ENCODE results near the gene PLAC8L1. TPM values are rescaled to one million over a fixed set of nuclear protein-coding genes. Genes with fewer than 3 reads are reported as not detected.

The PLAC8L1 gene
- total and polyA plus RNA-seq, 9 donors, result 0.18 to 1.3 (median 0.50) TPM

DNA sequence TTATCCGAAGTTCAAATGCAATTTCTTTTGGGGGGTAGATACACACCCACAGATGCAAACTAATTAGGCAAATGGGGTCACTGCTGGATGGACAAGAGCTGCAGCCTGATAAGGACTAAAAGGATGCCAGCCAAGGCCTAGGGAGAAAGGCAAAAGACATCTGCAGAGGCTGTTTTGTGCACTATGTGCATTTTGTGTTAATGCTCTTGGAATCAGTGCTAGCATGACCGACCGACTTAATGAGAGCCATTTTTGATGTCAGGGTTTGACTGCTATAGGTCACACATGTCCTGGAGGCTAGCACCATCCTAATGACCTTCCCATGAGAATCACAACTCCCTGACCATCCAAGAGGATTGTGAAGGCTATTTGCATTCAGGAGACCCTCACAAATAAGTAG is 34.6 kb downstream of the PLAC8L1 start:
- no peak for DNase-seq
- Histone ChIP-seq H3K4me3 (ENCODE audit: low read length) (no peak overlapping the region), H3K36me3 (ENCODE audit: control insufficient read depth, insufficient read depth, low read length) (no peaks in the 10 kb centered on the region), H3K27me3 (ENCODE audit: control insufficient read depth, insufficient read depth, low read length) (peaks cover 19% of the 10 kb centered on the region), H3K4me1 (ENCODE audit: control insufficient read depth, insufficient read depth, low read length) (peaks cover 23% of the 10 kb centered on the region), H3K9me3 (replicated peaks; ENCODE audit: control insufficient read depth, low read depth, low read length) (no peaks in the 10 kb centered on the region), H3K27ac (ENCODE audit: low read length) (no peak overlapping the region)
- no CpG with 5 or more reads among the region's 3 CpGs for WGBS (ENCODE audit: insufficient coverage)

- no peaks in the 10 kb centered on the region for H3K9me3 ChIP-seq (replicated peaks; ENCODE audit: control insufficient read depth, low read depth, low read length)
- H3K27me3 ChIP-seq (ENCODE audit: control insufficient read depth, insufficient read depth, low read length), result peaks cover 23% of the 10 kb centered on the region
- H3K36me3 ChIP-seq (ENCODE audit: control insufficient read depth, insufficient read depth, low read length), result no peaks in the 10 kb centered on the region
- H3K4me3 ChIP-seq (ENCODE audit: low read length), result no peak overlapping the region
- DNase-seq, result no peak
- WGBS (ENCODE audit: insufficient coverage), result 90% methylated on average over 2 of the region's 2 CpGs
- peaks cover 23% of the 10 kb centered on the region for H3K4me1 ChIP-seq (ENCODE audit: control insufficient read depth, insufficient read depth, low read length)
- no peak overlapping the region for H3K27ac ChIP-seq (ENCODE audit: low read length)
These were observed 35.6 kb downstream of the PLAC8L1 start for GRCh38 chr5:146069780-146070099.

DNA sequence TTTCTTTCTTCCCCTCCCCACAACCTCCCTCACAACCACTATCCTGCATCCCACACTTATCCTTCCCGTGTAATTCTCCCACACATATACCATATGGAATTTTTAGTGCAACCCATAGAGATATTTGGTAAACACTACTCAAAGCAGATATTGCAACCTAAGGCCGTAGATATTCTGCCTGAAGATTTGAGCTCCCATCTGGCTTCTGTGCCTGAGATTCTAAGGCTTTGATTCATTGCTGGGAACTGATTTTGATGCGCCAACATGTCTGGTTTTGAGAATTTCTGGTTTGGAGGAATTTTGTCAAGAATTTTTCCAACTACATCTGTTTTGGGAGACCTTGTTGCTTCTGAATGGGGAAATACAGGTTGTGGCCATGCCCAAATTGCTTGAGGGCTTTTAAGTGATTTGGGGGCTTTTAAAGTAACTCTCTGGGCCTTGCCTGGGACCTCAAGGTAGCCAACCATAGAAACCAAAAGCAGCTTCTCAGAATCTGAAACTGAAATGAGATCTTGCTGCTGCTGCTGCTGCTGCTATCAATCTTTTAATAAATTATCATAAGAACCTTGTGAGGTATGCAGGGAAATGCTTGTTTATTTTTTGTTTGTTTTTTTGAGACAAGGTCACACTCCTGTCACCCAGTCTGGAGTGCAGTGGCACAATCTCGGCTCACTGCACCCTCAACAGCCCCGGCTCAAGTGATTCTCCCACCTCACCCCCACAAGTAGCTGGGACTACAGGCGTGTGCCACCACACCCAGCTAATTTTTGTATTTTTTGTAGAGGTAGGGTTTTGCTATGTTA is 36.2 kb downstream of the PLAC8L1 start:
- 58% methylated on average over 2 of the region's 6 CpGs for WGBS (ENCODE audit: insufficient coverage)
- Histone ChIP-seq H3K36me3 (ENCODE audit: control insufficient read depth, insufficient read depth, low read length) (no peaks in the 10 kb centered on the region), H3K4me3 (ENCODE audit: low read length) (no peak overlapping the region), H3K27ac (ENCODE audit: low read length) (peak overlapping the region; percentile 13), H3K9me3 (replicated peaks; ENCODE audit: control insufficient read depth, low read depth, low read length) (no peaks in the 10 kb centered on the region), H3K27me3 (ENCODE audit: control insufficient read depth, insufficient read depth, low read length) (peaks cover 22% of the 10 kb centered on the region), H3K4me1 (ENCODE audit: control insufficient read depth, insufficient read depth, low read length) (peaks cover 23% of the 10 kb centered on the region)
- DNase-seq, result no peak

DNA sequence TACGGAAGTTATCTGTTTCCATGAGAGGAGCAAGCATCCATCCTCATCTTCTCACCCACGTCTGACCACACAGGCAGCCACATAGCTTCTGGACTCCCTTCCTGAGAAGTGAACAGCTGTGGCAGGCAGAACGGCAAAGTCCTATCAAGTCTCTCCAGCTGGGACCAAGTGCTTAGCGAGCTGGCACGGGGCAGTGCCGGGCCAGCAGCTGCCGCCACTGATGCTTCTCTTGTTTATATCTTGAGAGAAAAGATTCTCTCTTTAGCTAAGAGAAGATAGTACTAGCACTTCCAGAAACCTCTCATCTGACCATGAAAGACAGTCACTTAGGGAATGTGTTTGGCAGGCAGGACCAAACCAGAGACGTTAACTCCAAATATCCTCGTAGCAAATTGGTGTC is 37.2 kb downstream of the PLAC8L1 start:
- 29% methylated on average over 2 of the region's 9 CpGs for WGBS (ENCODE audit: insufficient coverage)
- H3K27ac ChIP-seq (ENCODE audit: low read length), result peak overlapping the region; percentile 32
- no peaks in the 10 kb centered on the region for H3K9me3 ChIP-seq (replicated peaks; ENCODE audit: control insufficient read depth, low read depth, low read length)
- peaks cover 20% of the 10 kb centered on the region for H3K27me3 ChIP-seq (ENCODE audit: control insufficient read depth, insufficient read depth, low read length)
- no peaks in the 10 kb centered on the region for H3K36me3 ChIP-seq (ENCODE audit: control insufficient read depth, insufficient read depth, low read length)
- peak; percentile 94 for DNase-seq
- H3K4me3 ChIP-seq (ENCODE audit: low read length), result no peak overlapping the region
- H3K4me1 ChIP-seq (ENCODE audit: control insufficient read depth, insufficient read depth, low read length), result peaks cover 23% of the 10 kb centered on the region

GRCh38 chr5:146066968-146067367 is 38.4 kb downstream of the PLAC8L1 start:
- Histone ChIP-seq H3K36me3 (ENCODE audit: control insufficient read depth, insufficient read depth, low read length) (no peaks in the 10 kb centered on the region), H3K9me3 (replicated peaks; ENCODE audit: control insufficient read depth, low read depth, low read length) (no peaks in the 10 kb centered on the region), H3K27ac (ENCODE audit: low read length) (no peak overlapping the region), H3K4me1 (ENCODE audit: control insufficient read depth, insufficient read depth, low read length) (peaks cover 21% of the 10 kb centered on the region), H3K4me3 (ENCODE audit: low read length) (no peak overlapping the region), H3K27me3 (ENCODE audit: control insufficient read depth, insufficient read depth, low read length) (peaks cover 22% of the 10 kb centered on the region)
- DNase-seq, result no peak
- 97% methylated on average over 7 of the region's 8 CpGs for WGBS (ENCODE audit: insufficient coverage)

DNA sequence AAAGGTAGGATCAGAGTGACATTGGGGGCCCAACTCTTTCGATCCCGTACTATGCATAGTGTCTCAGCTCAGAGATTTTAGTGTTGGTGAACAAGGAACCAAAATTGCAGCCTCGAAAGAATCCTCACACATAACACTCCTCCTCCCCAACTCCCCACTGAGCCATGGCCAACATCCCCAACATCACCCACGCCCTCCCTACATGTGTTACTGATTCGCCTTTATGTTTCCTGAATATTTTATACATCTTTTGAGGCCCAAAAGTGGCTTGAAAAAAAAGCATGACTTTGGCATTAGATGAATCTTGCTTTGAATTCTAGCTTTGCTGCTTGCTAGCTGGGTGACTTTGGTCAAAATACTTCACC is 45.2 kb downstream of the PLAC8L1 start:
- no peaks in the 10 kb centered on the region for H3K36me3 ChIP-seq (ENCODE audit: control insufficient read depth, insufficient read depth, low read length)
- H3K27ac ChIP-seq (ENCODE audit: low read length), result no peak overlapping the region
- H3K27me3 ChIP-seq (ENCODE audit: control insufficient read depth, insufficient read depth, low read length), result peaks cover 14% of the 10 kb centered on the region
- no peaks in the 10 kb centered on the region for H3K9me3 ChIP-seq (replicated peaks; ENCODE audit: control insufficient read depth, low read depth, low read length)
- H3K4me1 ChIP-seq (ENCODE audit: control insufficient read depth, insufficient read depth, low read length), result peaks cover 4% of the 10 kb centered on the region
- WGBS (ENCODE audit: insufficient coverage), result 83% methylated on average over 2 of the region's 5 CpGs
- H3K4me3 ChIP-seq (ENCODE audit: low read length), result no peak overlapping the region
- DNase-seq, result no peak

DNA sequence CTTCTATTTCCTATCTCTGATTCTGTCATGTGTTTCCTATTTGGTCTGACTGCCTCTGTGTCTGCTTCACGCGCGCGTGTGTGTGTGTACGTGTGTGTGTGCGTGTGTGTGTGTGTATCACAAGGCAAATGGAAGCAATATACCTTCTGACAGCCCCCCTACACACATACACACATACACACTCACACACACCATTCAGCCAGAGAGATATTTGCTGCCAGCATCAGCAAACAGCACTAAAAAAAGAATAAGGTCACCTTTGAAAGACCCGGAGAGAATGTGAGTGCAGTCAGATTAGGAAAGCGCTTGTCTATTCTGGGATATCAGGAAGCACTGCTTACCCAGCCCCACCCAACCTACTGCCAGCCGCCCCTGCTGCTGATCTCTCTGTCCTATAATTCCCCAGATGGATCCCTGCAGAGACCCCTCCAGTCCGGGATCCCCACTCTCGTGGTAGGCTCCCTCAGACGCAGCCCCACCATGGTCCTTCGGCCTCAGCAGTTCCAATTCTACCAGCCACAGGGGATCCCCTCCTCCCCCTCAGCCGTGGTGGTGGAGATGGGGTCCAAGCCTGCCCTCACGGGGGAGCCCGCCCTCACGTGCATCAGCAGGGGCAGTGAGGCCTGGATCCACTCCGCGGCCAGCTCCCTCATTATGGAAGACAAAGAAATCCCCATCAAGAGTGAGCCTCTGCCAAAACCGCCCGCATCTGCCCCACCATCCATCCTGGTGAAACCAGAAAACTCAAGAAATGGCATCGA is 45.7 kb downstream of the PLAC8L1 start:
- 76% methylated on average over 14 of the region's 22 CpGs for WGBS (ENCODE audit: insufficient coverage)
- H3K4me1 ChIP-seq (ENCODE audit: control insufficient read depth, insufficient read depth, low read length), result peaks cover 4% of the 10 kb centered on the region
- no peak for DNase-seq
- H3K27ac ChIP-seq (ENCODE audit: low read length), result no peak overlapping the region
- H3K27me3 ChIP-seq (ENCODE audit: control insufficient read depth, insufficient read depth, low read length), result peaks cover 14% of the 10 kb centered on the region
- H3K9me3 ChIP-seq (replicated peaks; ENCODE audit: control insufficient read depth, low read depth, low read length), result no peaks in the 10 kb centered on the region
- no peak overlapping the region for H3K4me3 ChIP-seq (ENCODE audit: low read length)
- no peaks in the 10 kb centered on the region for H3K36me3 ChIP-seq (ENCODE audit: control insufficient read depth, insufficient read depth, low read length)

DNA sequence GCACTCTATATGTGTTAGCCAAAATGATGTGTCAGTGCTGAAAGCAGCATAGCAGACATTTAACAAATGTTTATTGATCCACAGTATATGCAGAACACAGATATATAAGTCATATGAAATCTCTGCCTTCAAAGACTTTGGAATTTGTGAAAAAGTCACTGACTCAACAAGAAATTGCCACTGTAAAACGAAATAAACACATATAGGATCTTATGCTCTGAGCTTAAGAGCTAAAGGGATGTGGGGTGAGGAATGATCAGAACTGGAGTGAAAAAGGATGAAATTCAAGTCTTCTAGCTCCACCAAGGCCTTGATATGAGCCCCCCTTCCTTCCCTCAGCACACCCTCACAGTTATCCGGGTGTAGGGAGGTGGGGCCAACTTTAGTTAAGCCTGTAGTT is 49.9 kb downstream of the PLAC8L1 start:
- no peak for DNase-seq
- Histone ChIP-seq H3K36me3 (ENCODE audit: control insufficient read depth, insufficient read depth, low read length) (no peaks in the 10 kb centered on the region), H3K27ac (ENCODE audit: low read length) (no peak overlapping the region), H3K27me3 (ENCODE audit: control insufficient read depth, insufficient read depth, low read length) (peaks cover 7% of the 10 kb centered on the region), H3K9me3 (replicated peaks; ENCODE audit: control insufficient read depth, low read depth, low read length) (no peaks in the 10 kb centered on the region), H3K4me1 (ENCODE audit: control insufficient read depth, insufficient read depth, low read length) (peaks cover 4% of the 10 kb centered on the region), H3K4me3 (ENCODE audit: low read length) (no peak overlapping the region)
- WGBS (ENCODE audit: insufficient coverage), result no CpG with 5 or more reads among the region's 2 CpGs

DNA sequence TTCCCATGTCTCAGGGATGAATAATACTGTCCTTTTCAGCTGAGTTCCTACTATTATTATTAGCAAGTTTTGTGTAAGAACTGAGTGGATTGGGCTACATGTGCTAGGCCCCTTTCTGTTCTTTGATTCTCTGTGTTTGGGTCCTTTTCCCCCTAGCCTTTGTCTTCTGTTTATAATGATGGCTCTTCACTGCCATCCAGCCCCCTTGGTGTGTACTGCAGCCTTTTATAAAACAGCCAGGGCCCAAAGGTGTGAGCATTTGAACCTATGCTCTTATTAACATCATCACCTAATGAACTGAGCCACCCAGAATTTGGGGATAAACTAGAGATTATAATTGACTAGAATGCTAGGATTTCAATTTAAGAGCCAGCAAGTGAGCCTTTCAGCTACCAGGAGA is 52.6 kb downstream of the PLAC8L1 start:
- DNase-seq, result no peak
- no peak overlapping the region for H3K4me3 ChIP-seq (ENCODE audit: low read length)
- H3K4me1 ChIP-seq (ENCODE audit: control insufficient read depth, insufficient read depth, low read length), result no peaks in the 10 kb centered on the region
- no peak overlapping the region for H3K27ac ChIP-seq (ENCODE audit: low read length)
- peaks cover 2% of the 10 kb centered on the region for H3K27me3 ChIP-seq (ENCODE audit: control insufficient read depth, insufficient read depth, low read length)
- H3K36me3 ChIP-seq (ENCODE audit: control insufficient read depth, insufficient read depth, low read length), result no peaks in the 10 kb centered on the region
- no peaks in the 10 kb centered on the region for H3K9me3 ChIP-seq (replicated peaks; ENCODE audit: control insufficient read depth, low read depth, low read length)

- Histone ChIP-seq H3K4me3 (ENCODE audit: low read length) (no peak overlapping the region), H3K27ac (ENCODE audit: low read length) (no peak overlapping the region), H3K9me3 (replicated peaks; ENCODE audit: control insufficient read depth, low read depth, low read length) (no peaks in the 10 kb centered on the region), H3K36me3 (ENCODE audit: control insufficient read depth, insufficient read depth, low read length) (no peaks in the 10 kb centered on the region), H3K4me1 (ENCODE audit: control insufficient read depth, insufficient read depth, low read length) (no peaks in the 10 kb centered on the region), H3K27me3 (ENCODE audit: control insufficient read depth, insufficient read depth, low read length) (peaks cover 2% of the 10 kb centered on the region)
- DNase-seq, result no peak
- WGBS (ENCODE audit: insufficient coverage), result 60% methylated on average over 2 of the region's 3 CpGs
These were observed 53.7 kb downstream of the PLAC8L1 start for GRCh38 chr5:146051678-146052077.
